Fibroblast of villous mesenchyme (primary cell): Measurements from ENCODE around the gene SSU72. TPM values are rescaled to one million over a fixed set of nuclear protein-coding genes. Genes with fewer than 3 reads are reported as not detected.

Experiments used
- DNase-seq: peaks from one replicate; pipeline ENCODE4 v3.0.0-alpha.2; 2010; ENCODE audit warnings: low read depth
- H3K4me3 ChIP-seq: 2 replicates; pipeline ENCODE4 v1.5.1; 2011; ENCODE audit warnings: low read depth, mild to moderate bottlenecking, low read length
- CTCF ChIP-seq: IDR thresholded peaks from 2 replicates; pipeline ENCODE4 v1.5.1; 2012; ENCODE audit warnings: low read depth, mild to moderate bottlenecking, low read length; ENCODE audit not compliant: insufficient read depth
- total RNA-seq: library from RNA; depleted of rRNA; stranded (reverse); fragments of >200 nt; gene quantifications from 2 replicates; pipeline ENCODE4 v1.2.3, GENCODE V29; 2012

The SSU72 gene
- total RNA-seq, 1 donor: 58.7 TPM

- no peak for DNase-seq
- TF ChIP-seq CTCF: no peak
Measured at GRCh38 chr1:1620433-1621139, 45.9 kb upstream of the SSU72 start.

DNA sequence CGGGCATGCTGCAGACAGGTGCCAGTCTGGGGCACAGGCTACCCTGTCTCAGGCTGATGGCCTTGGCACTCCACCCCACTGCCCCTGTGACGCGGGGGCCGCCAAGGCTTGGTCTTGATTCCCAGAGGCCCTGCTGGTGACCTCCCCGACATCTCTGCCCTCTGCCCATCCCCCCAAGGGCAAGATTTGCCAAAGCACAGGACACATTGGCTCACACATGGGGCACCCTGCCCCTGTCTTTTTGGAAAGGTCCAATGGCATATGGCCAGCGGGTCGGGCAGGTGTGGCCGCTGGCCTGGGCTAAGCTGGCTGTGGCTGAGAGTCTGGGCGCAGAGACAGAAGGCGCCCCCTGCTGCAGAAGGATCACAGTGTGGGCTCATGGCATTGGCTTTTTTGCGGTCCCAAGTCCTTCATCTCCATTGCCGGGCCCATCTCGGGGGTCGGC lies 45.3 kb upstream of the SSU72 start:
- no peak overlapping the region for H3K4me3 ChIP-seq
- TF ChIP-seq CTCF: no peak
- DNase-seq: no peak

More at GRCh38 chr1:1620433-1621139, 45.9 kb upstream of the SSU72 start:
- H3K4me3 ChIP-seq: no peak overlapping the region

DNA sequence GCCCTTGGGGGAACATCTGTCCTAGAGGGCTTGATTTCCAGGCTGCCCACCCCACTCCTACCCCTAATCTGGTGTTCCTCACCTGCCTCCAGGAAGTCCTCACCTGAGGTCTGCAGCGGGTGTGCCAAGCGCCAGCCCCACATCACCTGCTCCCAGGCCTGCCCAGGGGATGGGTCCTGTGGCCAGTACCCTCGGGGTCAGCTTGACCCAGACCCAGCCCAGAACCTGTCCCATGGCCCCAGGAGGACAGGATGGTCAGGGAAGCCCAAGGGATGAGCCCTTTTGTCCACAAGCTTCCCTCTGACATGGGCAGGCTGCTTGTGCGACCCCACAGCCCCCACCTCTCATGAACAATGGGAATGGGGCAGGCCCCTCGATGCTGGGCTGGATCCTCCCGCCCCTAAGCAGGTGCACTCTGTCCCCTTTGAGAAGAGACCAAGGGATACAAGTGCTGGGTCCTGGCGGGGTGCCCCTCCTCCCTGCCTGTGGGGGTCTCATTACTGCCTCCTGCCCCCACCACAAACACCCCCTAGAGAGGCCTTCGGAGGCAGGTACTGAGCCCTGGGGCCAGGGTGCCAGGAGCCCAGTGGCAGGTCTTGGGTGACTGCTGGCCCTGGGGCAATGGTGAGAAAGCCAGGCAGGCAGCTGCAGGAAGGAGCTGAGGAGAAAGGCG lies 43.9 kb upstream of the SSU72 start:
- no peak overlapping the region for H3K4me3 ChIP-seq
- TF ChIP-seq CTCF: no peak
- DNase-seq: no peak

DNA sequence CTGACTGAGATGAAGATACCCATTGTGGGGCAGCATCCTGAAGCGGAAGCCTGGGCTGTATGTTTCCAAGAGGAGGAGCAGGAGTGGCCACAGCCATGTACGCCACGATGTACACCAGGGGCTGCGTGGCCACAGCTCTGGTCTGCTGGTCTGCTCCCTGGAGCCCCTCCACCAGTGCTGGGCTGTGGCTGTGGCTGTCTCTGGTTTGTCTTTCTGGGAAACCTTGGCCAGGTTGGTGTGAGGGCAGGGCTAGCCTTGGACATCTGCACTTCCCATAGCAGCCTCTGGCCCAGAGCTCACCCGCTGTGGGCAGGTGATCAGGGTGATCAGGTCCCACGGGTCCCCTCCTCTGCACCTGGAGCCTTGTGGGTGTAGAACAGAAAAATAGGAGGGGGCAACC lies 43.3 kb upstream of the SSU72 start:
- DNase-seq: no peak
- no peak for TF ChIP-seq CTCF
- H3K4me3 ChIP-seq: no peak overlapping the region

GRCh38 chr1:1617516-1617915 lies 42.9 kb upstream of the SSU72 start:
- H3K4me3 ChIP-seq: no peak overlapping the region
- DNase-seq: no peak
- no peak for TF ChIP-seq CTCF

GRCh38 chr1:1616838-1617237 lies 42.2 kb upstream of the SSU72 start:
- no peak for TF ChIP-seq CTCF
- DNase-seq: no peak
- peak overlapping the region; percentile 83 for H3K4me3 ChIP-seq
